ENCODE results near the gene KSR2. TPM values are rescaled to one million over a fixed set of nuclear protein-coding genes. Genes with fewer than 3 reads are reported as not detected.

KSR2 gene
- total RNA-seq, 4 donors from 2014 or later, result under 0.01 to 0.08 (median under 0.01) TPM; not detected in 1

GRCh38 chr12:117523971-117524370 is 444.8 kb downstream of the KSR2 start:
- H3K27ac ChIP-seq, result no peak overlapping the region
- H3K27me3 ChIP-seq, result peaks cover 32% of the 10 kb centered on the region
- ATAC-seq, result no peak
- 71 to 80% methylated on average over 1 to 4 of the region's 4 CpGs for WGBS, 2 donors (ENCODE audit: low coverage in 1 of 2)
- TF ChIP-seq POLR2A (IDR thresholded peaks at IDR 0.05), result no peak
- no peak for TF ChIP-seq EP300 (IDR thresholded peaks at IDR 0.05)
- TF ChIP-seq POLR2AphosphoS5 (IDR thresholded peaks at IDR 0.05), result no peak
- no peak for TF ChIP-seq CTCF (IDR thresholded peaks at IDR 0.05)
- peaks cover 0 to 2% (median 0%) of the 10 kb centered on the region in 3 donors for H3K9me3 ChIP-seq
- H3K36me3 ChIP-seq, result no peaks in the 10 kb centered on the region
- H3K4me3 ChIP-seq, result no peak overlapping the region
- H3K4me1 ChIP-seq, result no peaks in the 10 kb centered on the region

GRCh38 chr12:117522559-117522958 is 446.2 kb downstream of the KSR2 start:
- WGBS, 2 donors (ENCODE audit: low coverage in 1 of 2), result no CpG with 5 or more reads among the region's 1 CpG
- H3K4me3 ChIP-seq, result no peak overlapping the region
- no peak for ATAC-seq
- H3K9me3 ChIP-seq, result no peaks in the 10 kb centered on the region
- no peaks in the 10 kb centered on the region for H3K36me3 ChIP-seq
- TF ChIP-seq CTCF (IDR thresholded peaks at IDR 0.05) (no peak), POLR2A (IDR thresholded peaks at IDR 0.05) (no peak), EP300 (IDR thresholded peaks at IDR 0.05) (no peak), POLR2AphosphoS5 (IDR thresholded peaks at IDR 0.05) (no peak)
- no peak overlapping the region for H3K27ac ChIP-seq
- H3K4me1 ChIP-seq, result no peaks in the 10 kb centered on the region
- peaks cover 25% of the 10 kb centered on the region for H3K27me3 ChIP-seq

- no peak overlapping the region for H3K27ac ChIP-seq
- no peak for ATAC-seq
- no peaks in the 10 kb centered on the region for H3K36me3 ChIP-seq
- TF ChIP-seq EP300 (IDR thresholded peaks at IDR 0.05), result no peak
- no peak for TF ChIP-seq POLR2AphosphoS5 (IDR thresholded peaks at IDR 0.05)
- no peaks in the 10 kb centered on the region for H3K4me1 ChIP-seq
- WGBS, 2 donors (ENCODE audit: low coverage in 1 of 2), result 17 to 70% methylated on average over 1 to 5 of the region's 5 CpGs
- H3K4me3 ChIP-seq, result no peak overlapping the region
- no peaks in the 10 kb centered on the region for H3K9me3 ChIP-seq
- peaks cover 24% of the 10 kb centered on the region for H3K27me3 ChIP-seq
Measured at GRCh38 chr12:117521867-117522266, 446.9 kb downstream of the KSR2 start.

GRCh38 chr12:117521346-117521745 is 447.4 kb downstream of the KSR2 start:
- ATAC-seq, result no peak
- no peak overlapping the region for H3K4me3 ChIP-seq
- 68 to 79% methylated on average over 7 of the region's 7 CpGs for WGBS, 2 donors (ENCODE audit: low coverage in 1 of 2)
- no peaks in the 10 kb centered on the region for H3K4me1 ChIP-seq
- H3K27me3 ChIP-seq, result peaks cover 19% of the 10 kb centered on the region
- H3K36me3 ChIP-seq, result no peaks in the 10 kb centered on the region
- no peak overlapping the region for H3K27ac ChIP-seq
- H3K9me3 ChIP-seq, result no peaks in the 10 kb centered on the region
- no peak for TF ChIP-seq CTCF (IDR thresholded peaks at IDR 0.05)
- TF ChIP-seq POLR2A (IDR thresholded peaks at IDR 0.05), result no peak
- TF ChIP-seq POLR2AphosphoS5 (IDR thresholded peaks at IDR 0.05), result no peak
- TF ChIP-seq EP300 (IDR thresholded peaks at IDR 0.05), result no peak

- H3K4me3 ChIP-seq, result no peak overlapping the region
- TF ChIP-seq POLR2A (IDR thresholded peaks at IDR 0.05), result no peak
- TF ChIP-seq CTCF (IDR thresholded peaks at IDR 0.05), result no peak
- TF ChIP-seq POLR2AphosphoS5 (IDR thresholded peaks at IDR 0.05), result no peak
- no peak for TF ChIP-seq EP300 (IDR thresholded peaks at IDR 0.05)
Measured at GRCh38 chr12:117518594-117519270, 450.1 kb downstream of the KSR2 start.

More at GRCh38 chr12:117518594-117519270, 450.1 kb downstream of the KSR2 start:
- 66 to 75% methylated on average over 7 to 11 of the region's 11 CpGs for WGBS, 2 donors (ENCODE audit: low coverage in 1 of 2)
- Histone ChIP-seq H3K4me1 (peaks cover 0 to 5% (median 0%) of the 10 kb centered on the region in 3 donors), H3K36me3 (no peaks in the 10 kb centered on the region), H3K27ac (no peak overlapping the region), H3K27me3 (peaks cover 6% of the 10 kb centered on the region), H3K9me3 (no peaks in the 10 kb centered on the region)
- ATAC-seq, result no peak
